Measurements from ENCODE around the gene ARL8A. TPM values are rescaled to one million over a fixed set of nuclear protein-coding genes. Genes with fewer than 3 reads are reported as not detected.

The ARL8A gene
- total RNA-seq, 2 experiments from 2014 or later: 25.1 to 44.6 TPM

DNA sequence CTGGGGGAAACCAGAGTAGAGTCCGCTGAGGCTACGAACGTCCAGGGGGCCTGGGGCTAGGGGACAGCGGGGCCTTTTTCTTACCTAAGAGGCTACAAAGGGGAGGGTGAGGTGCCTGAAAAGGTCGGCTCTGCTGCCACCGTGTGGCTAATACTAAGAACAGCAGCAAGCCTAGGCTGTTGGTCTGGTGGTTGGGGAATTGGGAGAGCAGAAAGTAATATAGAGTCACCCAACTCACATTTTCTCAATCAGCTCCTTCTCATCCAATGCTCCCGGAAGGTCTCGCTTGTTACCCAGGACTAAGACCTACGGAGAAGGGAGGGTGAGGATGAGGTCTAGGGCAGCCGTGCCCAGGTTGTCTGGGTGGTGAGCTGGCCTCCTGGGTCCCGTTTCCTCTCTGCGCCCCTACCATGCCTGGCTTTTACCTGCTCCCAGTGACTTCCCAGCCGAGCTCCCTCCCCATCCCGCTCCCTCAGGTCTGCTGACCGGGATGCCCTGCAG is 9.3 kb downstream of the ARL8A start:
- Histone ChIP-seq H4K20me1 (ENCODE audit: insufficient read depth, low read length) (0 out of 2 replicates have a peak, but pooled peaks cover 5% of the 10 kb centered on the region), H3K27ac (ENCODE audit: low read depth, low read length, poor library complexity, severe bottlenecking) (no peak overlapping the region), H3K4me2 (ENCODE audit: low read length) (no peak overlapping the region), H3K79me2 (ENCODE audit: insufficient read depth, low read depth, low read length) (peaks cover 7% of the 10 kb centered on the region; the same call in 1 of the 2 replicates), H3K9me3 (ENCODE audit: low read length) (no peaks in the 10 kb centered on the region), H3K4me1 (ENCODE audit: insufficient read depth, low read length, poor library complexity, severe bottlenecking) (no peaks in the 10 kb centered on the region), H3K9me2 (ENCODE audit: insufficient read depth, low read length) (no peaks in the 10 kb centered on the region), H2AFZ (ENCODE audit: low read length) (no peak overlapping the region), H3K36me3 (ENCODE audit: insufficient read depth, low read length) (peaks cover 57% of the 10 kb centered on the region), H3K4me3 (ENCODE audit: low read depth, low read length, poor library complexity, severe bottlenecking) (no peak overlapping the region)
- BruUV-seq (replicated peaks): no TSS peak
- TF ChIP-seq, protein P1, sequence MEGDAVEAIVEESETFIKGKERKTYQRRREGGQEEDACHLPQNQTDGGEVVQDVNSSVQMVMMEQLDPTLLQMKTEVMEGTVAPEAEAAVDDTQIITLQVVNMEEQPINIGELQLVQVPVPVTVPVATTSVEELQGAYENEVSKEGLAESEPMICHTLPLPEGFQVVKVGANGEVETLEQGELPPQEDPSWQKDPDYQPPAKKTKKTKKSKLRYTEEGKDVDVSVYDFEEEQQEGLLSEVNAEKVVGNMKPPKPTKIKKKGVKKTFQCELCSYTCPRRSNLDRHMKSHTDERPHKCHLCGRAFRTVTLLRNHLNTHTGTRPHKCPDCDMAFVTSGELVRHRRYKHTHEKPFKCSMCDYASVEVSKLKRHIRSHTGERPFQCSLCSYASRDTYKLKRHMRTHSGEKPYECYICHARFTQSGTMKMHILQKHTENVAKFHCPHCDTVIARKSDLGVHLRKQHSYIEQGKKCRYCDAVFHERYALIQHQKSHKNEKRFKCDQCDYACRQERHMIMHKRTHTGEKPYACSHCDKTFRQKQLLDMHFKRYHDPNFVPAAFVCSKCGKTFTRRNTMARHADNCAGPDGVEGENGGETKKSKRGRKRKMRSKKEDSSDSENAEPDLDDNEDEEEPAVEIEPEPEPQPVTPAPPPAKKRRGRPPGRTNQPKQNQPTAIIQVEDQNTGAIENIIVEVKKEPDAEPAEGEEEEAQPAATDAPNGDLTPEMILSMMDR (conservative IDR thresholded peaks at IDR 0.05; ENCODE audit: low read length): peak; percentile 88
- no peak for TF ChIP-seq EZH2phosphoT487 (IDR thresholded peaks at IDR 0.05; ENCODE audit: borderline replicate concordance, low read depth, low read length)
- DNase-seq (ENCODE audit: low spot score): peak; percentile 73
- intact Hi-C loops (cut with micrococcal nuclease; ENCODE audit: unreplicated experiment): loop anchor here (1.0 kb wide), 1 partner anchor 126 kb away; no protein-coding TSS in a partner anchor
- ChIA-PET POLR2A (interaction anchor here (0.8 to 1.1 kb wide), 2 partner anchors 9 to 25 kb away, joined by 4 read pairs; partner anchors contain the start of genes ARL8A and PTPN7), CTCF (ENCODE audit: unreplicated experiment) (interaction anchor here (0.5 to 0.8 kb wide), 2 partner anchors 22 to 41 kb away, joined by 3 to 4 read pairs; no protein-coding TSS in a partner anchor)

DNA sequence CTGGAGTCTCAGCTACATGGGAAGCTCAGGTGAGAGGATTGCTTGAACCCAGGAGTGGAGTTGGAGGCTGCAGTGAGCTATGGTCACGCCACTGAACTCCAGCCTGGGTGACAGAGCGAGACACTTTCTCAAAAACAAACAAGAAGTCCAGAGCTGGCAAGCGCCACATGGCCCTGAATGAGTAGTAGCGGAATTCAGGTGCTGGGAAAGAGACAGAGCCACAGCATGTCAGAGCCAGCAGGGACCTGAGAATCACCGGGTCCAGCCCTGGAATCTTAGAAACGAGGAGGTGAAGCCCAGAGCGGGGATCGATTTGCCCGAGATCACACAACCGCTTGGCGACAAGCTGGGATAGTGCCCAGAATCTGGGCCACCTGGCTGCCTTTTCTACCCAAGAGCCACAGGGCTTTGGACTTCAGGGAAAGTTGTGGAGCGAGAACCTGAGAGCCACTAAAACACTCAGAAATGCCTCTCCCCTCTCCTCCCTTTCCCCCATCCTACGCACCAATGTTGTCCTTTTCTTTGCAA is 9.8 kb downstream of the ARL8A start:
- H3K4me1 ChIP-seq (ENCODE audit: insufficient read depth, low read length, poor library complexity, severe bottlenecking): no peaks in the 10 kb centered on the region
- ChIA-PET CTCF (ENCODE audit: unreplicated experiment) (interaction anchor here (0.8 kb wide), 1 partner anchor 21 kb away, joined by 3 read pairs; no protein-coding TSS in a partner anchor), POLR2A (interaction anchor here (1.1 kb wide), 1 partner anchor 26 kb away, joined by 4 read pairs; the partner anchor contains the start of gene PTPN7)
- H3K79me2 ChIP-seq (ENCODE audit: insufficient read depth, low read depth, low read length): peaks cover 6% of the 10 kb centered on the region; the same call in 1 of the 2 replicates
- H3K9me2 ChIP-seq (ENCODE audit: insufficient read depth, low read length): no peaks in the 10 kb centered on the region
- 0 out of 2 replicates have a peak, but pooled peaks cover 5% of the 10 kb centered on the region for H4K20me1 ChIP-seq (ENCODE audit: insufficient read depth, low read length)
- intact Hi-C loops (cut with micrococcal nuclease; ENCODE audit: unreplicated experiment): loop anchor here (1.0 kb wide), 1 partner anchor 125 kb away; no protein-coding TSS in a partner anchor
- H3K4me2 ChIP-seq (ENCODE audit: low read length): no peak overlapping the region
- no peak overlapping the region for H3K4me3 ChIP-seq (ENCODE audit: low read depth, low read length, poor library complexity, severe bottlenecking)
- H3K9me3 ChIP-seq (ENCODE audit: low read length): no peaks in the 10 kb centered on the region
- TF ChIP-seq, protein P1 (conservative IDR thresholded peaks at IDR 0.05; ENCODE audit: low read length): no peak
- no peak for TF ChIP-seq EZH2phosphoT487 (IDR thresholded peaks at IDR 0.05; ENCODE audit: borderline replicate concordance, low read depth, low read length)
- DNase-seq (ENCODE audit: low spot score): no peak
- no TSS peak for BruUV-seq (replicated peaks)
- no peak overlapping the region for H3K27ac ChIP-seq (ENCODE audit: low read depth, low read length, poor library complexity, severe bottlenecking)
- no peak overlapping the region for H2AFZ ChIP-seq (ENCODE audit: low read length)
- peaks cover 57% of the 10 kb centered on the region for H3K36me3 ChIP-seq (ENCODE audit: insufficient read depth, low read length)

DNA sequence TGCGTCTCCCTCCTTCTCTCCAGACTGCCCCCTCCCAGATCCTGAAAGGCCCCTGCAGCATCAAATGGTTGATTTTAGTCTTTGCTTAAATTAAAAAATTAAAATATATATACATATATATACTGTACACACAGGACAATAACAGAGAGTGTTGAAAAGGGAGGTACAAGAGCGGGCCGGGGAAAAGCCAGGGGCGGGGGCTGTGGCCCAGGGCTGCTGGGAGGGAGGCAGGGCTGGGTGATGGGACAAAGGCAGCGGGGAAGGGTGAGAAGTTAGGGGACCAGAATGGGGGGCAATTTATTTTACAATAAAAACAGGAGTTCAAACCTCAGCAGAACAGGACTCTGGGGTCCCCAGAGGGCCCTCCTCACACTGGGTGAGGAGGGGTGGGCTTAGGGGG is 10.5 kb downstream of the ARL8A start:
- H3K4me3 ChIP-seq (ENCODE audit: low read depth, low read length, poor library complexity, severe bottlenecking): no peak overlapping the region
- ChIA-PET CTCF (ENCODE audit: unreplicated experiment) (no interaction called here), POLR2A (no interaction called here)
- no peaks in the 10 kb centered on the region for H3K9me3 ChIP-seq (ENCODE audit: low read length)
- no peak overlapping the region for H3K27ac ChIP-seq (ENCODE audit: low read depth, low read length, poor library complexity, severe bottlenecking)
- BruUV-seq (replicated peaks): no TSS peak
- no peak overlapping the region for H3K4me2 ChIP-seq (ENCODE audit: low read length)
- no peak for DNase-seq (ENCODE audit: low spot score)
- H3K36me3 ChIP-seq (ENCODE audit: insufficient read depth, low read length): peaks cover 57% of the 10 kb centered on the region
- intact Hi-C loops (cut with micrococcal nuclease; ENCODE audit: unreplicated experiment): no loop called here
- 0 out of 2 replicates have a peak, but pooled peaks cover 5% of the 10 kb centered on the region for H4K20me1 ChIP-seq (ENCODE audit: insufficient read depth, low read length)
- H2AFZ ChIP-seq (ENCODE audit: low read length): no peak overlapping the region
- no peaks in the 10 kb centered on the region for H3K9me2 ChIP-seq (ENCODE audit: insufficient read depth, low read length)
- H3K4me1 ChIP-seq (ENCODE audit: insufficient read depth, low read length, poor library complexity, severe bottlenecking): no peaks in the 10 kb centered on the region
- peaks cover 6% of the 10 kb centered on the region; the same call in 1 of the 2 replicates for H3K79me2 ChIP-seq (ENCODE audit: insufficient read depth, low read depth, low read length)
- no peak for TF ChIP-seq EZH2phosphoT487 (IDR thresholded peaks at IDR 0.05; ENCODE audit: borderline replicate concordance, low read depth, low read length)
- TF ChIP-seq, protein P1 (conservative IDR thresholded peaks at IDR 0.05; ENCODE audit: low read length): no peak
